ENCODE measurements around the gene PCSK1. TPM values are rescaled to one million over a fixed set of nuclear protein-coding genes. Genes with fewer than 3 reads are reported as not detected.

The PCSK1 gene
- total RNA-seq, 2 experiments from 2014 or later = not detected

- Histone ChIP-seq H3K27ac (ENCODE audit: low read depth, low read length, poor library complexity, severe bottlenecking) (no peak overlapping the region), H3K4me3 (ENCODE audit: low read depth, low read length, poor library complexity, severe bottlenecking) (no peak overlapping the region), H3K4me2 (ENCODE audit: low read length) (no peak overlapping the region), H3K4me1 (ENCODE audit: insufficient read depth, low read length, poor library complexity, severe bottlenecking) (no peaks in the 10 kb centered on the region), H3K79me2 (ENCODE audit: insufficient read depth, low read depth, low read length) (no peaks in the 10 kb centered on the region), H4K20me1 (ENCODE audit: insufficient read depth, low read length) (no peaks in the 10 kb centered on the region), H3K9me3 (ENCODE audit: low read length) (no peaks in the 10 kb centered on the region), H3K9me2 (ENCODE audit: insufficient read depth, low read length) (no peaks in the 10 kb centered on the region), H2AFZ (ENCODE audit: low read length) (no peak overlapping the region), H3K36me3 (ENCODE audit: insufficient read depth, low read length) (no peaks in the 10 kb centered on the region)
- CTCF ChIA-PET (ENCODE audit: unreplicated experiment) = no interaction called here
- intact Hi-C loops (cut with micrococcal nuclease; ENCODE audit: unreplicated experiment) = no loop called here
- POLR2A ChIA-PET = interaction anchor here (0.5 to 0.6 kb wide), 2 partner anchors 8 to 316 kb away, joined by 3 to 4 read pairs; no protein-coding TSS in a partner anchor
- BruUV-seq (replicated peaks) = no TSS peak
- TF ChIP-seq EZH2phosphoT487 (IDR thresholded peaks at IDR 0.05; ENCODE audit: borderline replicate concordance, low read depth, low read length) = no peak
- TF ChIP-seq, protein P1, sequence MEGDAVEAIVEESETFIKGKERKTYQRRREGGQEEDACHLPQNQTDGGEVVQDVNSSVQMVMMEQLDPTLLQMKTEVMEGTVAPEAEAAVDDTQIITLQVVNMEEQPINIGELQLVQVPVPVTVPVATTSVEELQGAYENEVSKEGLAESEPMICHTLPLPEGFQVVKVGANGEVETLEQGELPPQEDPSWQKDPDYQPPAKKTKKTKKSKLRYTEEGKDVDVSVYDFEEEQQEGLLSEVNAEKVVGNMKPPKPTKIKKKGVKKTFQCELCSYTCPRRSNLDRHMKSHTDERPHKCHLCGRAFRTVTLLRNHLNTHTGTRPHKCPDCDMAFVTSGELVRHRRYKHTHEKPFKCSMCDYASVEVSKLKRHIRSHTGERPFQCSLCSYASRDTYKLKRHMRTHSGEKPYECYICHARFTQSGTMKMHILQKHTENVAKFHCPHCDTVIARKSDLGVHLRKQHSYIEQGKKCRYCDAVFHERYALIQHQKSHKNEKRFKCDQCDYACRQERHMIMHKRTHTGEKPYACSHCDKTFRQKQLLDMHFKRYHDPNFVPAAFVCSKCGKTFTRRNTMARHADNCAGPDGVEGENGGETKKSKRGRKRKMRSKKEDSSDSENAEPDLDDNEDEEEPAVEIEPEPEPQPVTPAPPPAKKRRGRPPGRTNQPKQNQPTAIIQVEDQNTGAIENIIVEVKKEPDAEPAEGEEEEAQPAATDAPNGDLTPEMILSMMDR (conservative IDR thresholded peaks at IDR 0.05; ENCODE audit: low read length) = no peak
- DNase-seq (ENCODE audit: low spot score) = no peak
Measured at GRCh38 chr5:96431376-96432187, 1.5 kb downstream of the PCSK1 start.

DNA sequence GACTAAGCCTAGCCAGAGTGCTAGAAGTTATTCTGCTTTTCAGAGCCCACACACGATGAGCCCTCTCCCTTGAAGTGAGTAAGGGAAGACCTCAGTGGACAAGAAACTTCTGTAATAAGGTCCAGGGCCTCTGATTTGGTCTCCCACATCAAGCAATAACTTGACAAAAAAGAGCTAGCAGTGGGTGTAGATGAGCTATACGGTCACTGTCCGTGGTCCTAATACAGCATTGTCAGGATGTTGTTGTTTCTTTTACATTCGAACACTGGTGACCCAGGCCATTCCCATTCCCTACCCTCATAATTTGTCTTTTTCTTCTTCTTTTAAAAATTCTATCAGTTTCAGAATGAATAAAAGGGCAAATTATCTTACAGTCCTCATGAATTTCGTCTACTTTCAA is 5.2 kb downstream of the PCSK1 start:
- Histone ChIP-seq H3K27ac (ENCODE audit: low read depth, low read length, poor library complexity, severe bottlenecking) (no peak overlapping the region), H3K36me3 (ENCODE audit: insufficient read depth, low read length) (no peaks in the 10 kb centered on the region), H3K9me3 (ENCODE audit: low read length) (no peaks in the 10 kb centered on the region), H4K20me1 (ENCODE audit: insufficient read depth, low read length) (no peaks in the 10 kb centered on the region), H3K4me2 (ENCODE audit: low read length) (no peak overlapping the region), H3K4me1 (ENCODE audit: insufficient read depth, low read length, poor library complexity, severe bottlenecking) (no peaks in the 10 kb centered on the region), H3K9me2 (ENCODE audit: insufficient read depth, low read length) (no peaks in the 10 kb centered on the region), H3K4me3 (ENCODE audit: low read depth, low read length, poor library complexity, severe bottlenecking) (no peak overlapping the region), H3K79me2 (ENCODE audit: insufficient read depth, low read depth, low read length) (no peaks in the 10 kb centered on the region), H2AFZ (ENCODE audit: low read length) (no peak overlapping the region)
- TF ChIP-seq EZH2phosphoT487 (IDR thresholded peaks at IDR 0.05; ENCODE audit: borderline replicate concordance, low read depth, low read length) = no peak
- TF ChIP-seq, protein P1 (conservative IDR thresholded peaks at IDR 0.05; ENCODE audit: low read length) = no peak
- DNase-seq (ENCODE audit: low spot score) = no peak
- BruUV-seq (replicated peaks) = no TSS peak
- intact Hi-C loops (cut with micrococcal nuclease; ENCODE audit: unreplicated experiment) = no loop called here
- ChIA-PET POLR2A (interaction anchor here (0.8 to 1.2 kb wide), 2 partner anchors 11 to 18 kb away, joined by 3 to 4 read pairs; no protein-coding TSS in a partner anchor), CTCF (ENCODE audit: unreplicated experiment) (no interaction called here)

- DNase-seq (ENCODE audit: low spot score) = no peak
- intact Hi-C loops (cut with micrococcal nuclease; ENCODE audit: unreplicated experiment) = no loop called here
- Histone ChIP-seq H3K36me3 (ENCODE audit: insufficient read depth, low read length) (no peaks in the 10 kb centered on the region), H4K20me1 (ENCODE audit: insufficient read depth, low read length) (no peaks in the 10 kb centered on the region), H3K27ac (ENCODE audit: low read depth, low read length, poor library complexity, severe bottlenecking) (no peak overlapping the region), H3K9me3 (ENCODE audit: low read length) (no peaks in the 10 kb centered on the region), H3K4me1 (ENCODE audit: insufficient read depth, low read length, poor library complexity, severe bottlenecking) (no peaks in the 10 kb centered on the region), H2AFZ (ENCODE audit: low read length) (no peak overlapping the region), H3K9me2 (ENCODE audit: insufficient read depth, low read length) (no peaks in the 10 kb centered on the region), H3K79me2 (ENCODE audit: insufficient read depth, low read depth, low read length) (no peaks in the 10 kb centered on the region), H3K4me2 (ENCODE audit: low read length) (no peak overlapping the region), H3K4me3 (ENCODE audit: low read depth, low read length, poor library complexity, severe bottlenecking) (no peak overlapping the region)
- TF ChIP-seq EZH2phosphoT487 (IDR thresholded peaks at IDR 0.05; ENCODE audit: borderline replicate concordance, low read depth, low read length) = no peak
- TF ChIP-seq, protein P1 (conservative IDR thresholded peaks at IDR 0.05; ENCODE audit: low read length) = no peak
- POLR2A ChIA-PET = no interaction called here
- CTCF ChIA-PET (ENCODE audit: unreplicated experiment) = no interaction called here
- no TSS peak for BruUV-seq (replicated peaks)
Measured at GRCh38 chr5:96426831-96427230, 6.2 kb downstream of the PCSK1 start.
